Adrenal gland (tissue), 5 donors: ENCODE results near the gene ROCK2.

Experiments used
- CTCF ChIP-seq, 6 experiments: fragments of 450-650 bp in 4 of 6; fragments of 200-600 bp in 2 of 6; sonication (generic) in 1 of 6; IDR thresholded peaks; 1 replicate in 5 of 6; 2 replicates in 1 of 6; pipeline versions ENCODE4 v1.5.1 to v1.8.0; 2016 to 2021; ENCODE audit warnings: antibody characterized with exemption in 6 of 6, mild to moderate bottlenecking in 2 of 6, moderate library complexity in 1 of 6
- POLR2A ChIP-seq, 2 donors: fragments of 450-650 bp; IDR thresholded peaks; one replicate each; pipeline ENCODE4 v1.6.1; 2017; ENCODE audit warnings: antibody characterized with exemption in 2 of 2, mild to moderate bottlenecking in 2 of 2, moderate library complexity in 1 of 2
- donor health status: DM: no; HTN: no; CAD: no.

GRCh38 chr2:11267931-11268330, 76.5 kb downstream of the ROCK2 start:
- TF ChIP-seq POLR2A (IDR thresholded peaks at IDR 0.05) (no peak), CTCF (IDR thresholded peaks at IDR 0.05) (no peak)
